MG63 (cell line): ENCODE results near the gene IFNA21. TPM values are rescaled to one million over a fixed set of nuclear protein-coding genes. Genes with fewer than 3 reads are reported as not detected.
A peak's percentile ranks its signal among the peaks of the same experiment; 100 is the strongest.
"Not testable (repeated sequence)": the region's sequence is repeated elsewhere in the genome, so short reads cannot be mapped to it uniquely, and the experiment has no call there.

Experiments
- DNase-seq: peaks from one replicate; pipeline ENCODE4 v3.0.0-alpha.2; 2020
- H3K27me3 ChIP-seq: fragments of 250-450 bp; sonication (Bioruptor Pico); 2 replicates; pipeline ENCODE4 v1.5.1; 2020; ENCODE audit warnings: mild to moderate bottlenecking, moderate library complexity
- H3K36me3 ChIP-seq: fragments of 250-450 bp; sonication (Bioruptor Pico); 2 replicates; pipeline ENCODE4 v1.5.1; 2020; ENCODE audit warnings: mild to moderate bottlenecking, moderate library complexity
- H3K4me3 ChIP-seq: fragments of 250-450 bp; sonication (Bioruptor Pico); 2 replicates; pipeline ENCODE4 v1.5.1; 2020; ENCODE audit warnings: mild to moderate bottlenecking, moderate library complexity
- H3K9me3 ChIP-seq: fragments of 250-450 bp; sonication (Bioruptor Pico); 2 replicates; pipeline ENCODE4 v1.5.1; 2020; ENCODE audit warnings: mild to moderate bottlenecking, moderate library complexity
- total RNA-seq: library from RNA; depleted of rRNA; stranded (reverse); fragments of >200 nt; shearing (Covaris generic); gene quantifications from 2 replicates; pipeline ENCODE4 v1.2.3, GENCODE V29; 2014; ENCODE audit warnings: low replicate concordance; rRNA removed

Gene IFNA21
- total RNA-seq, 1 experiment from 2014 or later: not detected

DNA sequence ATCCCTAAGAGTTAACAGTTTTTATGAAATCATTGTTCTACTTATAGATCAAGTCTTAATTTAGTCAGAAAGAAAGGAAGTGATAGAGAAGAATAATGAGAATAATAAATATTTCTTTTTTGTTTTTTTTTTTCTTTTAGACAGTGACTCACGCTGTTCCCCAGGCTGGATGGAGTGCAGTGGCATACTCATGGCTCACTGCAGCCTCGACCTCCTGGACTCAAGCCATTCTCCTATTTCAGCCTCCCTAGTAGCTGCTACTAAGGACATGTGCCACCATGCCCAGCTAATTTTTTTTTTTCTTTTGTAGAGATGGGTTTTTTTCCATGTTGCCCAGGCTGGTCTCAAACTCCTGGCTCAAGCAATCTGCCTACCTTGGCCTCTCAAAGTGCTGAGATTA lies 11.0 kb downstream of the IFNA21 start:
- Histone ChIP-seq H3K27me3 (peaks cover 10% of the 10 kb centered on the region; the same call in 1 of the 2 replicates), H3K4me3 (no peak overlapping the region), H3K36me3 (no peaks in the 10 kb centered on the region), H3K9me3 (no peaks in the 10 kb centered on the region)
- peak; percentile 78 for DNase-seq

DNA sequence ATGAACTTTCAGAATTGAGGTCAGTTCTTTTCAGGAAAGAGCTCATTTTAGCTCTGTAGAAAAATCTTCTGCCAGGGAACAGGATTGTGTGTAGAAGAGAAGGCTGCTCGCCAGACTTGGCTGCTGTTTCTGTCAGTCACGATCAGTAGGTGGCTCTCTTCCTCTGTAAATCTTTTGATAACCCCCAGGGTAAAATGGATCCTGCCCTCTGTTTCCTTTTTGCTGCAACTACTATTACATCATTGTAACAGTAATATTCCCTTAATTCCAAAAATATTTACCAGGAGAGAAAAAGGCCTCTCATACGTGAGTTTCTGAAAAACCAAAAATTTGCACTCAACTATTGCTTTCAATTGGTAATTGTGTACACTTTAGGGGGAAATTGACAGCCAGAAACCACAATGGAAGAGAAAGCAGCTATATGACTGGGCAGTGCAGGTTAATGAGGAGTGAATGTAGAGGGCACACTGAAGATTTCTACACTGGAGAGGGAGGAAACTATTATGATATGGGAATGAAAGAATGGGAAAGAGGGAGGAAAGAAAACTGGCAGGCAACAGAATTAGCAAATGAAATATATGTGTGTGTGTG lies 12.3 kb downstream of the IFNA21 start:
- Histone ChIP-seq H3K36me3 (no peaks in the 10 kb centered on the region), H3K9me3 (no peaks in the 10 kb centered on the region), H3K27me3 (peaks cover 4% of the 10 kb centered on the region; the same call in 1 of the 2 replicates), H3K4me3 (no peak overlapping the region)
- DNase-seq: peak; percentile 86

DNA sequence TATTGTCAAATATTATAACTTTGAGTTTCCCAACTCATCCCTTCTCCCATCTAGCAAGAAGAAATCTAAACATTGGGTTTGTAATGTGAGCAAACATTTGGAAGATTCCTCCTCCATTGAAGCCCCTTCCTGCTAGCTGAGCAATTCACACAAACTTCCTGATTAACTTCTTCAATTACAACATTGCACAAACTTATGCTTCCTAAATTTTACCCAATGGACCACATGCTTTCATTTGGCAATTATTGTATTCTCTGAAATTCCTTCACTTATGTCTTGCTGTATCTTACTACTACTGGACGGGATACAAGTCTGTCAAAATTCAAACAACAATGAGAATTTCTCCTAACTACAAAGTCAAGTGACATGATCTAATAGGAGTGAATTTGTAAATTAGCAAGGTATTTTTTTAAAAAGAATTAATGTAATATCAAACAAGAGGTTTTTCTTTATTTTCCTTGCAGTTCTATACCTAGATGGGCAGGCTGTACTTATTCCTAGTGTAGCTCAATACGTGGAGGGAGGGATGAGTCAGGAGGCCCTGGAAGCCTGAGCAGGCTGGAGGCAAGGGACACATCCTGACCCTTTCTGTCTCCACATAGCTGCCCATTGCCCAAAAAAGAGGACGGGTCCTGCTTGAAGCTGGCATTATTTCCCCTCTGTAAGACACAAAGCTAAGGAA lies 13.0 kb downstream of the IFNA21 start:
- no peak overlapping the region for H3K4me3 ChIP-seq
- peak; percentile 88 for DNase-seq
- peaks cover 5% of the 10 kb centered on the region for H3K9me3 ChIP-seq
- no peaks in the 10 kb centered on the region for H3K27me3 ChIP-seq
- no peaks in the 10 kb centered on the region for H3K36me3 ChIP-seq

DNA sequence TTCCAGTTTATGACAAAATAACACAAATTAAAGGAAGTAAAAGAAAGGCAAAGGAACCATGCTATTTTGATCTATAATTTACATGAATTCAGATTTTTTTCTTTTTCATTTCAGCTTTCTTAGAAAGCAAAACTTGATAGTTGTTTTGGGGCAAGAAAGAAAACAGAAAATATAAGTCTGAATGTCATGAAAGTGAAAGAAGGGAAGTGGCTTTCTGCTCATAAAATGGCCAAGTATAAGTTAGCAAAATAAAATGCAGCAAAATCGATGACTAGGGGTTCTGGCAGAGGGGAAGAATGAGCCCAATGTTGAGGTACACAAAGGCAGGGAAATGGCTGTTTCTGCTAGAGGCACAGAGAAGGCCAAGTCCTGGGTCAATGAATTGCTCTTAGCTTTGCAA lies 21.9 kb downstream of the IFNA21 start:
- H3K36me3 ChIP-seq: no peaks in the 10 kb centered on the region
- peaks cover 11% of the 10 kb centered on the region for H3K27me3 ChIP-seq
- H3K4me3 ChIP-seq: no peak overlapping the region
- no peak for DNase-seq
- H3K9me3 ChIP-seq: peaks cover 15% of the 10 kb centered on the region

DNA sequence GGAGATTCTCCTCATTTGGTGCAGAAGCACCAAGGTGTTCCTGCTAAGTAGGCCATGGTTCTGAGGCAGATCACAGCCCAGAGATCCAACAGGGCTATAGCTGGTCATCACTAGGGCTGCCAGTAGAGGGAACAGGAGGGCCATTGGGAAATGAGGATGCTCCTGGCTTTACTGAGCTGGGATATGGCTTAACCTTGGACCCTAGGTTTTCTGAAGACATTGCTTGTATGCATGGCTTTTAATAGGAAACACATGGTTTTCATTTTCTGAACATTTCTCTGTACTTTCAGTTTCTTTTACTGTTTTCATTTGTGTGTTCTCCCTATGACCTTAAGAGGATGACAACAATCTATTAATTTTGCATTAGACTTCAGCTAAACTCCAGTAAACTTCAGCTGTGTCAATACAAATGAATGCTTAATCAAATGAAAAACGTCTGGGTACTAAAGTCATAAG lies 25.0 kb downstream of the IFNA21 start, which contains the start of gene IFNW1:
TSS of gene IFNW1 (minus strand) at position 406 of the 456 bp plus-strand sequence. CDS start at position 144, 262 bp downstream.
- peaks cover 25% of the 10 kb centered on the region for H3K27me3 ChIP-seq
- no peaks in the 10 kb centered on the region for H3K9me3 ChIP-seq
- DNase-seq: peak; percentile 41
- H3K4me3 ChIP-seq: no peak within 1 kb of the TSS
- no peaks in the 10 kb centered on the region for H3K36me3 ChIP-seq

DNA sequence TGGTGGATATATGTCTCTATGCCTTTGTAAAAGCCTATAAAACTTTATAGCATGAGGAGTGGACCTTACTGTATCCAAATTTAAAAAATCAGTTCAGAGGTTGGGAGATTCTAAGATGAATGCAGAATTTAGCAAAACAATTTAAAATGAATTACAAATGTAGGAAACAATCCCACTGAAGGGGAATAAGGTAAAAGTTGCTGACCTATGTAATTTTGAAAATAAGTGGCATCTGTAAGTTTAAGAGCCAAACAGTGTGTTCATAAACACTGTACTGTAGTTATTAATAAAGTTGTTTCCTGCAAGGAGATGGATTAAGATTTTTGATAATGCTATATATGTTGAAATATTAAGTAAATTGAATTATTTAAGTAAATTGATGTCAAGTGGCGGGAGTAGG lies 29.4 kb downstream of the IFNA21 start:
- no peaks in the 10 kb centered on the region for H3K9me3 ChIP-seq
- DNase-seq: no peak
- no peak overlapping the region for H3K4me3 ChIP-seq
- H3K27me3 ChIP-seq: peaks cover 34% of the 10 kb centered on the region
- no peaks in the 10 kb centered on the region for H3K36me3 ChIP-seq

DNA sequence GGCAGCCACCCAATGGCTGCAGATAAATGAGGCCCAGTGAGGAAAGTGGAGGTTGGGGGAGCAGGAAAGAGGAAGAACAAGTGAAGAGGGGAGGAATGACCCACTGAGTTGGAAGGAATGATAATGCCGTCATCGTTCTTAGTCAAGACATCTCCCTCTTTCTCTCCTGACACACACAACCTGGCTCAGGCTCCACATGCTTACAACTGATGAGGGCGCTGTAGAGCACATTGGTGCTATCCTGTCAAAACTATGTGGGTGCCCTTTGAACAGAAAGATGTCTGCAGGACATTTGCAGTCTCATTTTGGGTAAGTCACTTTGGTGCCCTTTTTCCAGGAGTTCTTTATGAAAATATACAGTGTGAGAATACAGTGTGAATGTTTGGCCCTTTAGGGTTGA lies 30.7 kb downstream of the IFNA21 start:
- Histone ChIP-seq H3K27me3 (peaks cover 32% of the 10 kb centered on the region), H3K9me3 (no peaks in the 10 kb centered on the region), H3K36me3 (no peaks in the 10 kb centered on the region), H3K4me3 (no peak overlapping the region)
- DNase-seq: no peak

DNA sequence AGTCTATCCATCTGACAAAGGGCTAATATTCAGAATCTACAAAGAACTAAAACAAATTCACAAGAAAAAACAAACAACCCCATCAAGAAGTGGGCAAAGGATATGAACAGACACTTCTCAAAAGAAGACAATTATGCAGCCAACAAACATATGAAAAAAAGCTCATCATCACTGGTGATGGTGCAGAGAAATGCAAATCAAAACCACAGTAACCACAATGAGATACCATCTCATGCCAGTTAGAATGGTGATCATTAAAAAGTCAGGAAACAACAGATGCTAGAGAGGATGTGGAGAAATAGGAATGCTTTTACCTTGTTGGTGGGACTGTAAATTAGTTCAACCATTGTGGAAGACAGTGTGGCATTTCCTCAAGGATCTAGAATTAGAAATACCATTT lies 38.3 kb downstream of the IFNA21 start:
- not testable (repeated sequence) for DNase-seq, H3K4me3 ChIP-seq, H3K36me3 ChIP-seq
- H3K9me3 ChIP-seq: peaks cover 14% of the 10 kb centered on the region
- H3K27me3 ChIP-seq: peaks cover 25% of the 10 kb centered on the region

DNA sequence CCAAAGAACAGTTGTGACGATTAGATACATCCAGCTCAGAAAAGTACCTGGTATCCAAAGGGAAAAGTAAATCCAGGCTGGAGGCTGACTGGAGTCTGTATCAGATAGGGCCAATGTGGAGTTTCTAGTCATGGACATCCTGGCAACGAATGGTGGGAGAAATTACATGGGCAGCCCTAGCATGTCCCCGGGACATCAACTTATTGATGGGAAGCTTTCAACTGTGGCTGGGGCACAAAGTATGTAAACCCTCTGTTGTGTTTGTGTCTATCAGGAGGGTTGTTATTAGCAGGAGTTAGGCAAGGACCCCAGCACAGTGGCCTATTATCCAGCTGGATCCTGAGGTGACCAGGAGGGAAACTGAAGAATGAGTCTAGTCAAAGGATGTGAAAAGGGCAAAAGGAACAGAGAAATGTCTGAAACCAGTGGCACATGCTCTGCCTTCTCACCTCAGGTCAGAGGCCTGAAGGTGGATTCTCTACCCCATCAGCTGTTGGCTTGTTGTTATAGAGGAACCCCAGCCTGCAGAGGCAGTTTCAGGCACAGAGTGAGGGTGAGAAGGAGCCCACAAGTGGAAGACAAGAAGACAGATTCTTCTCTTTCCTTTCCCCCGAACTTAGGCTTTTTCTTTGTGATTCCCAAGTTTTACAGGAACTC lies 44.7 kb downstream of the IFNA21 start:
- H3K9me3 ChIP-seq: peaks cover 5% of the 10 kb centered on the region
- H3K36me3 ChIP-seq: no peaks in the 10 kb centered on the region
- peaks cover 38% of the 10 kb centered on the region for H3K27me3 ChIP-seq
- DNase-seq: no peak
- H3K4me3 ChIP-seq: no peak overlapping the region

DNA sequence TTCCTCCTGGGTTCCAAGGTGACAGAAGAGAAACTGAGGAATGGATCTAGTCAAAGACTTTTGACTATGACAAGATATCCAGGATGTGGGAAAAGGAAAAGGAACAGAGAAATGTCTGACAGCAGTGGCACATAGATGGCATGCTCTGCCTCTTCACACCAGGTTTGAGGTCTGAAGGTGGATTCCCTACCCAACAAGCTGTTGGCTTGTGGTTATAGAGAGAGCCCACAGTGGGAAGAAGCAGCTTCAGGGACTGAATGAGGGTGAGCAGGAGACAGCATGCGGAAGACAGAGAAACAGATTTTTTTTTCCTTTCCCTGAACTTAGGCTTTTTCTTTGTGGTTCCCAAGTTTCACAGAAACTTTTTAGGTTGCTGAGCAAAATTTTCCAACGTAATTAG lies 45.4 kb downstream of the IFNA21 start:
- Histone ChIP-seq H3K36me3 (no peaks in the 10 kb centered on the region), H3K4me3 (no peak overlapping the region), H3K9me3 (no peaks in the 10 kb centered on the region; the same call in none of the 2 replicates), H3K27me3 (peaks cover 37% of the 10 kb centered on the region)
- DNase-seq: no peak

DNA sequence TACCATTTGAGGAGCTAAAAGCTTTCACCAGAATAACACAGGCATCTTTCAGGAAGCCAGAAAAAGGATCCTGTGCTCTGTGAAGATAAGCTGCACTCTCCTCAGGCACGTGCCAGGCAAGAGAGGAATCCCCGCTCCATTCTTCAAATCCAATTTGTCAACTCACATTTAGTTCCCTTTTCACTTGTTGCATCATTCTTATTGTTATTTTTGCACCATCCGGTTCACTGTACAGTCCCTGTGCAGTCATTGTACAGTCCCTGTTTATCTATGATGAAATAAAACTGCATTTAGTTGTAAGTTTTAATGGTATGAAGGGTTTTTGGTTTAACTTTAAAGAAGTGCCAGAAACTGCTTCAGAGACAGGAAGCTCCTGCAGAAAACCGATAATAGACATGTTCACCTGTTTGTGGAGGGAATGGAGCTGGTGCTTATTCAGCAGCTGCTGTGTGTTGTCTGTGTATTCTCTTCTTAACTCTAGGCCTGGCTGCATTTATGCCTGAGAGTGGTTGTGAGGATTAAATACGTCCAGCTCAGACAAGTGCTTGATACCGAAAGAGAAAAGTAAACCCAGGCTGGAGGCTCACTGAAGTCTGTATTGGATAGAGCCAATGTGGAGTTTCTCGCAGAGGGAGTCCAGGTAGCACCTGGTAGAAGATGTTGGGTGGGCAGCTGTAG lies 47.2 kb downstream of the IFNA21 start:
- Histone ChIP-seq H3K36me3 (no peaks in the 10 kb centered on the region), H3K9me3 (no peaks in the 10 kb centered on the region; the same call in 1 of the 2 replicates), H3K4me3 (no peak overlapping the region), H3K27me3 (peaks cover 38% of the 10 kb centered on the region)
- DNase-seq: no peak

Other genes starting within 250 kb of the IFNA21 start
- gene HACD4, start 135.0 kb downstream of the IFNA21 start, total RNA-seq: 3.8 and 6.7 TPM in 2 replicates
- 0.81 and 4.1 TPM in 2 replicates for gene IFNB1, start 88.7 kb downstream of the IFNA21 start, total RNA-seq
- gene IFNW1, start 24.8 kb downstream of the IFNA21 start, total RNA-seq: not detected in 2 replicates
- gene IFNA4, start 20.9 kb upstream of the IFNA21 start, total RNA-seq: not detected in 2 replicates
- not detected in 2 replicates for gene IFNA7, start 35.5 kb upstream of the IFNA21 start, total RNA-seq
- not detected in 2 replicates for gene IFNA10, start 40.5 kb upstream of the IFNA21 start, total RNA-seq
- gene IFNA16, start 50.7 kb upstream of the IFNA21 start, total RNA-seq: not detected in 2 replicates
- not detected in 2 replicates for gene IFNA17, start 61.6 kb upstream of the IFNA21 start, total RNA-seq
- not detected in 2 replicates for gene IFNA14, start 73.3 kb upstream of the IFNA21 start, total RNA-seq
- not detected in 2 replicates for gene IFNA5, start 138.7 kb upstream of the IFNA21 start, total RNA-seq
- gene KLHL9, start 168.7 kb upstream of the IFNA21 start, total RNA-seq: 46.6 and 58.6 TPM in 2 replicates
- not detected in 2 replicates for gene IFNA6, start 184.2 kb upstream of the IFNA21 start, total RNA-seq
- gene IFNA13, start 201.4 kb upstream of the IFNA21 start, total RNA-seq: not detected in 2 replicates
- gene IFNA2, start 218.7 kb upstream of the IFNA21 start, total RNA-seq: not detected in 2 replicates
- not detected in 2 replicates for gene IFNA8, start 242.5 kb upstream of the IFNA21 start, total RNA-seq